ENCODE results near the gene PRRX2.
"Not testable (repeated sequence)": the region's sequence is repeated elsewhere in the genome, so short reads cannot be mapped to it uniquely, and the experiment has no call there.

PRRX2 gene

DNA sequence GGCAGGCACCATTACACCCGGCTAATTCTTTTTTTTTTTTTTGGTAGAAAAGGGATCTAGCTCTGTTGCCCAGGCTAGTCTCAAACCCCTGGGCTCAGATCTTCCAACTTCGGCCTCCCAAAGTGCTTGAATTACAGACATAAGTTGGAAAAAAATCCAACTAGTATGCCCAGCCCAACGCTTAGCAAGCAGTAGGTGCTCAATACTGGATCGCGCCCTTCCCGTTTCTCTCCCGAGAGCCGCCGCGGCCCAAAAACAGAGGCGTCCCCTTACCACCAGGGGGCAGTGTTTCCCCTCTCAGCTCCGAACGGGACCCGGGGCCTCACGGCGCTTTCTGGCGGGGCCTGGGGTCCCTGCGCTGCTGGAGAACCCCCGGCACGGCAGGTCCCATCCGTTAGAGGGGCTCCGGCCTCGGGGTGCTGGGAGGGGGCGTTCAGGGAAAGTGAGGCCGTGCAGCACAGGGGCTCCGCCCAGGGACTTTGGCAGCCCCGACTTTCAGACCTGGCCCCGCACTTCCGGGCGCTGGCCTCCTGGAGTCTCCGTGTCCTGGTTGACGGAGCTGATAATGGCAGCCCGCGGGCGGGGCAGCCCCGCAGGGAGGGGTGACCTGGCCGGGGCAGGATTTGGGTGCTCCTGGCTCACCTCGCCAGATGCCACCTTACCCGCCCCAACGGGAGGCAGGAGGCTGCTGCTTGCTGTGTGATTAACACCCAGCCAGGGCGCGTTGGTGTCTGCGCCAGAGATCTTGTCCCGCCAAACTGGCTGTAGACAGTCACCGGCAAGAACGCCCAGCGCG is 72.2 kb downstream of the PRRX2 start:
- DNase-seq, result peak; percentile 85 to 94 (median 93)

DNA sequence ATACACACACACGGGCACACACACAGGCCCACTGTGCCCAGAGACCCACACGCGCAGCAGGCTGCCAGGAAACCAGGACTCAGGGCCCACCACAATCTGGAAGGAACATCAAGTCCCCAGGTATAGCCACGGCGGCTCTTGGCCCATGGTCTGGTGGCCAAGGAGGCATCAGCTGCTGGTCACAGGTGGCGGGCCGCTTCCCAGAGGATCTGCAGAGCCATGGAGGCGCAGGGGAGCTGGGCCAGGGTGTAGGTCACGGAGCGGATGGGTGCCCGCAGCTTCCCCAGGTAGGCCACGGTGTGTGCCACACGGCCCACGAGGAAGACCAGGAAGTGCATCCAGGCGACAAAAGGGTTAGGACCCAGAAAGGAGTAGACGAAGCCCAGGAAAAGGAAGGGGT is 74.0 kb downstream of the PRRX2 start:
- no peak for DNase-seq

DNA sequence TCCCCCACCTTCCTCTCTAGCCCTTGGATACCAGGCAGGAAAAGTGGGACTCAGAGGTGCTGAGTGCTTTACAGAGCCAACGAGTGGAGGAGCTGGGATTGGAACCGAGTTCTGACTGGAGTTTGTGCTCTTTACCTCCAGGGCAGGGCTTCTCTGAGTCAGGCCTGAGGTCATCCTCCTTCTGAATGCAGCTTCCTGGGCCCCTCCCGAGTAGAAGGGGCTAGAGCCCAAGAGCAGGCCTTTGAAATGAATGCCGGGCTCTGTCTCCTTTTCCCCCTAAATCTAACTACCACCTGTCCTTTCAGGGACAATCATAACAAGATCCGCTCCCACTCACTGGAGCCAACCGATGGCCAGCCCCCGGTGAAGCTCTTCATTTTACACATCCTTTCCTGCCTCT is 74.7 kb downstream of the PRRX2 start:
- DNase-seq, result no peak

GRCh38 chr9:129740666-129741464 is 75.4 kb downstream of the PRRX2 start:
- DNase-seq, result no peak

DNA sequence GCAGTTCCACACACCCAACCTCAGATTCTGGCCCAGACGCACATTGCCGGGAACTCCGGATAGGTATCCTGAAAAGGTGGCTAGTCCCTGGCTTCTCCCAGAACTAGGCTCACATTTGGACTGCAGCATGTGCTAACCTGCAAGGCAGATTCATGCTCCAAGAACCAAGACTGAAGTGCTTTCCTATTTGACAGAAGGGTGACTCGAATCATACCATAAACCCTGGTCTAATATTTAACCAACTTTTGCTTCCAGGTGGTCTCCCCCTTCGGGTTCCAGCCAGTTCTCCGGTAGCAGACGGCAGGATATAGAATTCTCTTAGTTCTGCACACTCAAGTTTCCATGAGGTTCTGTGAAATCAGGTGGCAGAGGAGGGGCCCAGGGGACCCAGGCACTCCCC is 79.8 kb downstream of the PRRX2 start:
- DNase-seq, result no peak

DNA sequence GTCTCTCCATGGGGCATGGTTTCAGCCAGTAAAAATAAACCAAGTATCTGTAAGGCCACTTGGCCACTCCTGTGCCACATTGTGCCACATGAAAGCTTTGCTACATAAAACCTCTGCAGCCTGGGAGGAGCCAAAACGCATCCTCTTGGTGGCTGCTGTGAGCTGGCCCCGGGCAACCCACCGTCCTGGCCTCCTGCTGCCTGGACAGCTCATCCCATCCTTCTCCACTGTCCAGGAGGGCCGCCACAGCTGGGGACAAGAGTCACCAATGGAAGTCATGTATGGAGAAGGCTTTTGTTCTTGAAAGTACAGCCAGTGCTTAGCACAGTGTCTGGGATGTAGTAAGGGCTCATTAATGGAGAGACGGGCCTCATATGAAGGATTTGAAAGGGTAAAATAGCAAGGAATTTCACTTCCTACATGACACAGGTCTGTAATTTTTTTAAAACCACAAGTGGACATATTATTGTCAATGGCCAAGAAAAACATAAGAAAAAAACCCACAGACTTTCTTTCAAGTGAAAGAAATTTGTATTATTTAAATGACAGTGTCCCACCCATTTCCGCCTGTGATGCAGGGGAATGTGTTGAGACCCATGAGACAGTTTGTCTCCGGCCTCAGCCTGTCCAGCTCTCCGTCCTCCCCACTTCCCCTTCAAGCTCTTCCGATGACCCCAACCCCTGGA is 80.8 kb downstream of the PRRX2 start:
- DNase-seq, result peak in 2 of 3 donors; percentile 21 to 25

GRCh38 chr9:129748249-129748648 is 82.8 kb downstream of the PRRX2 start:
- no peak for DNase-seq

- not testable (repeated sequence) for DNase-seq
Observed at GRCh38 chr9:129749052-129749451, 83.6 kb downstream of the PRRX2 start.

- no peak for DNase-seq
Observed at GRCh38 chr9:129749575-129749974, 84.1 kb downstream of the PRRX2 start.

GRCh38 chr9:129750013-129750638 is 84.7 kb downstream of the PRRX2 start:
- no peak for DNase-seq

- no peak for DNase-seq
Observed at GRCh38 chr9:129751841-129752801, 86.7 kb downstream of the PRRX2 start.

GRCh38 chr9:129752900-129753729 is 87.7 kb downstream of the PRRX2 start, which contains the start of gene PTGES:
Gene PTGES (minus strand): TSS chr9:129753042. CDS start chr9:129753012, 30 bp downstream.
- DNase-seq, result peak; percentile 89 to 94 (median 93)

DNA sequence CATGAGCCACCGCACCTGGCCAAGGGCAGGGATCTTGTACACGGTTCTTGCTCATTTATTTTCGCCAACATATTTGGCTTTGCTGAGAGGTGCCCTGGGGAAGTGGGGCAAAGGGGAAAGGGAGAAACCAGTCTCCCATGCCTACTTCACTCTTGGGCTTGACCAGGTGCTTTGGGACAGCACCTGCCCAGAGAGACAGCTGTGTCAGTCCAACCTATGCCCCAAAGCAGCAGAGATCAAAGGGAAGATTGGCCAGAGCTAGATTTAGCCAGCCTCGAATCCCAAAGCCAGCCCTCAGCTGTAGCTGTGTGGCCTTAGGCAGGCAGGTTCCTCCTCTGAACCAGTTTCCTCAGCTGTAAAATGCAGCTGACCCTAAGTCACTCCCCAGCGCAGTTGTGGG is 89.7 kb downstream of the PRRX2 start:
- no peak for DNase-seq

- DNase-seq, result no peak
Observed at GRCh38 chr9:129756191-129756590, 90.7 kb downstream of the PRRX2 start.

DNA sequence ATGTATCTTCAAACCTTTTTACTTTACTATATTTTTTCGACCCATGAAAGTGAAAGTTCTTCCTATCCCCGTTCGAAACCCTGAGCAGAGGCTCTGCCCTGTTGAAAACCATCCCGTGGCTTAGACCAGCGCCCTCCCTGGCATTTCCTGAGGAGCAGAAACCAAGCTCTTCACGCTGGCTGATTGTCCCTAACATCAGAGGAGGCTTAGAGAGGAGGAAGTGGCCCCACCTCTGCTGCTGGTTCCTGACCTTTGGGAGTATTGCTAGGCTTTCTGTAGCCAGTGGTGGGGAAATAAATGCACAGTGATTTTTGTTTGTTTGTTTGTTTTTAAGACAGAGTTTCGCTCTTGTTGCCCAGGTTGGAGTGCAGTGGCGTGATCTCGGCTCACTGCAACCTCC is 91.6 kb downstream of the PRRX2 start:
- DNase-seq, result peak; percentile 73 to 80 (median 78)

DNA sequence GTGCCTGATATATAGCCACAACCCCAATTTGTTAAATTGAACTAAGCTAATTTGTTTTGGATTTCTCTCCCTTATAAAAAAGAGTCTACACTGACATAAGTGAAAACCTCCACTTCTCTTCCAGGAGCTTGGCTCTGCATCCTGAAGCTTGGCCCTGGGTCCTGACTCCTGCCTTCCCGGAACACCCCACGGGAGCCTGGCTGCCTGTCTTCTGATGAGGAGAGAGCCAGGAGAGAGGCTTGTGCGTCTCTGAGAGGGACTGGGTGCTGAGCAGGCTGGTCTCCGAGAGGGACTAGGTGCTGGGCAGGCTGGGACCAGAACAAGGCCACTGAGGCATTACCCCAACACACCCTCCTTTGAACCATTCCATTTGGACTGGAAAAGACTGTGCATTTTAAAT is 93.9 kb downstream of the PRRX2 start:
- no peak for DNase-seq

DNA sequence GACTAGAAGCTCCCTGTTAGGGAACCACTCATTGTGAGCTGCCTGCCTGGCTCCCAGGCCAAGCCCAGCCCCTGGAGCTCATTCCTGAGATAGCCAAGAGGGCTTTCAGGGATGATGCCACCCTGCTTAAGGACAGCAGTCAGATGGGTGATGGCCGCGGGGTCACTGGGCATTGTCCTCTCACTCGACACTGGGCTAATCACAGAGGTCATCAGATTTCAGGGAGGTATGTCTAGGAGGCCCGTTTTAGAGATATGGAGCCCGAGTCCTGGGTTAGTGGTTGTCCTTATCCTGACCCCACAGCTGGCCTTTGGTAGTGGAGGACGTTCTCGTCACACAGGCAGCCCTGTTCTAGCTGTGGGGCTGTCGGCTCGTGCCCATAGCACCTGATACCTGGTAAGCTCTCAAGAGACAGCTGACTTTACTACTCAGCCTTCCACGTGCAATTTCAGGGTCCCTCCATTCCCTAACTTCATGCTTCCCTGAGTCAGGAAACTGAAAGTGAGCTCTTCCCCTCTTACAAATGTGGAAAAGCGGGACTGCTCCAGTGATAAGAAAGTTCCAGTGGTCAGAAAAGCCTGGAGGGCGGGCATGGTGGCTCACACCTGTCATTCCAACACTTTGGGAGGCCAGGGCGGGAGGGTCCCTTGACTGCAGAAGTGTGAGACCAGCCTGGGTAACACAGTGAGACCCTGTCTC is 94.5 kb downstream of the PRRX2 start:
- DNase-seq, result no peak

DNA sequence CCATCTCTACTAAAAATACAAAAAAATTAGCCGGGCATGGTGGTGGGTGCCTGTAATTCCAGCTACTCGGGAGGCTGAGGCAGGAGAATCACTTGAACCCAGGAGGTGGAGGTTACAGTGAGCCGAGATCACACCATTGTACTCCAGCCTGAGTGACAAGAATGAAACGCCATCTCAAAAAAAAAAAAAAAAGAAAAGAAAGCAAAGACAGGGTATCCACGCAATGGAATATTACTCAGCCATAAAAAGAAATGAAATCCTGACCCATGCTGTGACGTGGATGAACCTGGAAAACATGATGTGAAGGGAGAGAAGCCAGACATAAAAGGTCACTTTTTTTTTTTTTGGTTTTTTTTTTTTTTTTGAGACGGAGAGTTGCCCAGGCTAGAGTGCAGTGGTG is 95.3 kb downstream of the PRRX2 start:
- DNase-seq, result not testable (repeated sequence)

- peak; percentile 36 to 41 (median 41) for DNase-seq
Observed at GRCh38 chr9:129761293-129761900, 96.0 kb downstream of the PRRX2 start.
